PC-3 (cell line): ENCODE results near the gene MISP.

Source experiments
- EZH2 ChIP-seq: fragments of 300-600 bp; sonication (generic); IDR thresholded peaks from one replicate; pipeline ENCODE4 v1.6.1; 2017; ENCODE audit warnings: antibody characterized with exemption, mild to moderate bottlenecking, low read length; ENCODE audit not compliant: unreplicated experiment
- EZH2phosphoT487 ChIP-seq: fragments of 300-600 bp; sonication (generic); IDR thresholded peaks from 2 replicates; pipeline ENCODE4 v1.6.1; 2018; ENCODE audit warnings: mild to moderate bottlenecking, antibody characterized with exemption, low read length, borderline replicate concordance
- TF ChIP-seq, protein P1 (sequence below): fragments of 300-600 bp; sonication (generic); conservative IDR thresholded peaks from 2 replicates; pipeline ENCODE4 v1.5.1; 2017; ENCODE audit warnings: antibody characterized with exemption, low read depth, mild to moderate bottlenecking, low read length

DNA sequence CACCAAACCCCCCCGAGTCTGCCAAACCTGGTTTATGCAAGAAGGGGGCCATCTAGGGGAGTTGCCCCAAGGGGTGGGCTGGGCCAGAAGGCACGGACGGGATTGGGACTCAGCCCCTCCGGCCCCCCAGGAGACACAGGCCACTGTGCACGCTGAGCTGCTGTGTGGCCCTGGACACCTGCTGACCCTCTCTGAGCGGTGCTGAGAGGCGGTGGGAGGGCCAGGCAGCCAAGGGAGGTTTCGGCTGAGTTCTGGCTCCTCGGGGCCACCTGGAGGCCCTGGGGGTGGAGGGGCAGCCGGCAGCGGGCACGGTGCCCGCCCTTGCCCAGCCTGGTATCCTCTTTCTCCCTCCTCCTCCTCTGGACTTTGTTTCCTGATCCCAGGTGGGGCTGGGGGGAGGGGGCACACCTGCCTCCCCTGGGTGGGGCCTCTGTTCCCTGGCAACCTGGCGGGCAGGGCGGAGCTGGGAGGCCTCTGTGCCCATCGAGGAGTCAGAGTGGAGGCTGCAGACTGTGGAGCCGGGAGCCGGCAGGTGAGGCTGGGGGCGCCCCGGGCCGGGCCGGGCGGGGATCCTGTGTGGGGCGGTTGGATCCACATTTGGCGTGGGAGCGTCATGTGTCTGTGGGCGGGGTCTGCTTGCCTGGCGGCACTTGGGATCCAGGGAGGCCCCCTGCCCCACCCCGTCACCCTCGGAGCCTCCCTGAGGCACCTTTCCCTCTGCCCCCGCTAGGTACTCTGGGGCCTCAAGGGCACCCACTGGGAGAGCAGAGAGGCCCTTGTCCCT lies at the start of gene MISP:
- TF ChIP-seq, protein P1, sequence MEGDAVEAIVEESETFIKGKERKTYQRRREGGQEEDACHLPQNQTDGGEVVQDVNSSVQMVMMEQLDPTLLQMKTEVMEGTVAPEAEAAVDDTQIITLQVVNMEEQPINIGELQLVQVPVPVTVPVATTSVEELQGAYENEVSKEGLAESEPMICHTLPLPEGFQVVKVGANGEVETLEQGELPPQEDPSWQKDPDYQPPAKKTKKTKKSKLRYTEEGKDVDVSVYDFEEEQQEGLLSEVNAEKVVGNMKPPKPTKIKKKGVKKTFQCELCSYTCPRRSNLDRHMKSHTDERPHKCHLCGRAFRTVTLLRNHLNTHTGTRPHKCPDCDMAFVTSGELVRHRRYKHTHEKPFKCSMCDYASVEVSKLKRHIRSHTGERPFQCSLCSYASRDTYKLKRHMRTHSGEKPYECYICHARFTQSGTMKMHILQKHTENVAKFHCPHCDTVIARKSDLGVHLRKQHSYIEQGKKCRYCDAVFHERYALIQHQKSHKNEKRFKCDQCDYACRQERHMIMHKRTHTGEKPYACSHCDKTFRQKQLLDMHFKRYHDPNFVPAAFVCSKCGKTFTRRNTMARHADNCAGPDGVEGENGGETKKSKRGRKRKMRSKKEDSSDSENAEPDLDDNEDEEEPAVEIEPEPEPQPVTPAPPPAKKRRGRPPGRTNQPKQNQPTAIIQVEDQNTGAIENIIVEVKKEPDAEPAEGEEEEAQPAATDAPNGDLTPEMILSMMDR, result no peak
- TF ChIP-seq EZH2 (no peak), EZH2phosphoT487 (no peak)
